A673 (cell line): ENCODE data around the gene COX11. TPM values are rescaled to one million over a fixed set of nuclear protein-coding genes. Genes with fewer than 3 reads are reported as not detected.

Source experiments
- Bru-seq: library from RNA; stranded (reverse); fragments of 400-500 nt; gene quantifications from one replicate; lab custom pipeline; 2021; lab: Mats Ljungman, UMichigan
- BruChase-seq, 2 experiments: library from RNA; stranded (reverse); fragments of 400-500 nt; gene quantifications; one replicate each; lab custom pipeline; 2021; lab: Mats Ljungman, UMichigan
- BruUV-seq: library from RNA; stranded (reverse); fragments of 400-500 nt; replicated peaks from 2 replicates; lab custom pipeline; 2021; lab: Mats Ljungman, UMichigan
- CTCF ChIA-PET: fragments of 300-600 bp; sonication (Branson Sonifier 250); formaldehyde crosslinking; loops from one replicate; lab custom pipeline; 2022; ENCODE audit warnings: antibody characterized with exemption; lab: Charles Lee
- POLR2A ChIA-PET: fragments of 300-600 bp; sonication (Branson Sonifier 250); formaldehyde crosslinking; loops from one replicate; lab custom pipeline; 2022; ENCODE audit warnings: antibody characterized with exemption; ENCODE audit not compliant: low non-redundant PET; lab: Charles Lee
- DNase-seq: peaks from one replicate; pipeline ENCODE4 v3.0.0-alpha.2; 2015; ENCODE audit warnings: low spot score
- H3K27ac ChIP-seq: fragments of 200-600 bp; sonication (generic); 2 replicates; pipeline ENCODE4 v1.5.1; 2016; ENCODE audit warnings: mixed run types, low read depth, mild to moderate bottlenecking, mixed read lengths, antibody characterized with exemption, low read length; ENCODE audit not compliant: poor library complexity, severe bottlenecking
- H3K27me3 ChIP-seq: fragments of 200-600 bp; sonication (generic); replicated peaks from 2 replicates; pipeline ENCODE4 v1.6.1; 2017; ENCODE audit warnings: mixed run types, low read depth, mild to moderate bottlenecking, mixed read lengths, antibody characterized with exemption, low read length; ENCODE audit not compliant: insufficient read depth, poor library complexity
- H3K36me3 ChIP-seq: fragments of 200-600 bp; sonication (generic); 2 replicates; pipeline ENCODE4 v1.6.1; 2016; ENCODE audit warnings: mixed run types, mild to moderate bottlenecking, mixed read lengths, antibody characterized with exemption, low read length; ENCODE audit not compliant: insufficient read depth, poor library complexity, severe bottlenecking
- H3K4me1 ChIP-seq: fragments of 200-600 bp; sonication (generic); 2 replicates; pipeline ENCODE4 v1.6.1; 2017; ENCODE audit warnings: mixed run types, mild to moderate bottlenecking, mixed read lengths, antibody characterized with exemption, low read length; ENCODE audit not compliant: insufficient read depth, poor library complexity, severe bottlenecking
- H3K4me3 ChIP-seq: fragments of 200-600 bp; sonication (generic); 2 replicates; pipeline ENCODE4 v1.5.1; 2016; ENCODE audit warnings: low read depth, mixed run types, mild to moderate bottlenecking, mixed read lengths, low read length; ENCODE audit not compliant: poor library complexity, severe bottlenecking
- H3K9me3 ChIP-seq: fragments of 200-600 bp; sonication (generic); 2 replicates; pipeline ENCODE4 v1.6.1; 2016; ENCODE audit warnings: mixed run types, low read depth, mild to moderate bottlenecking, mixed read lengths, antibody characterized with exemption, low read length; ENCODE audit not compliant: poor library complexity, severe bottlenecking
- EZH2 ChIP-seq: fragments of 200-600 bp; sonication (generic); IDR thresholded peaks from 2 replicates; pipeline ENCODE4 v1.6.1; 2017; ENCODE audit warnings: borderline replicate concordance, low read depth, mild to moderate bottlenecking, mixed read lengths, antibody characterized with exemption, low read length; ENCODE audit not compliant: poor library complexity, severe bottlenecking
- intact Hi-C: fragments of 100-400 bp; cut with micrococcal nuclease; formaldehyde crosslinking; loops from one replicate; pipeline ENCODE4 v1.10.0; 2022; ENCODE audit not compliant: unreplicated experiment
- long read RNA-seq: library from polyadenylated mRNA; stranded (forward); transcript quantifications from one replicate; pipeline ENCODE4 v2.0.0, GENCODE V29; 2022
- total RNA-seq: library from RNA; stranded (reverse); gene quantifications from 2 replicates; pipeline ENCODE4 v1.2.3, GENCODE V29; 2021
- TF ChIP-seq, protein P1 (sequence below): fragments of 300-800, 200-600 bp; sonication (generic); conservative IDR thresholded peaks from 2 replicates; pipeline ENCODE4 v1.5.1; 2017; ENCODE audit warnings: low read depth, mild to moderate bottlenecking, antibody characterized with exemption, low read length, moderate library complexity, mixed read lengths

COX11 gene, protein sequence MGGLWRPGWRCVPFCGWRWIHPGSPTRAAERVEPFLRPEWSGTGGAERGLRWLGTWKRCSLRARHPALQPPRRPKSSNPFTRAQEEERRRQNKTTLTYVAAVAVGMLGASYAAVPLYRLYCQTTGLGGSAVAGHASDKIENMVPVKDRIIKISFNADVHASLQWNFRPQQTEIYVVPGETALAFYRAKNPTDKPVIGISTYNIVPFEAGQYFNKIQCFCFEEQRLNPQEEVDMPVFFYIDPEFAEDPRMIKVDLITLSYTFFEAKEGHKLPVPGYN
- total RNA-seq: 109 and 118 TPM in 2 replicates
- percentile 88 among the genes with signal in this experiment for Bru-seq, nascent RNA
- percentile 93 among the genes with signal in this experiment for BruChase-seq, experiment 1, labeled RNA remaining after a 2-hour chase
- BruChase-seq, experiment 2, labeled RNA remaining after a 6-hour chase: percentile 96 among the genes with signal in this experiment
- long read RNA-seq, transcript COX11-202 (3 exons, 1,108 nt): minor isoform, 22 of 172 reads
- long read RNA-seq, transcript COX11-201 (4 exons, 2,497 nt): major isoform, 131 of 172 reads
- long read RNA-seq, partial matches to known transcripts: 1 of 172 reads
- long read RNA-seq, other reads (novel, unspliced or antisense): 17 of 172 reads

DNA sequence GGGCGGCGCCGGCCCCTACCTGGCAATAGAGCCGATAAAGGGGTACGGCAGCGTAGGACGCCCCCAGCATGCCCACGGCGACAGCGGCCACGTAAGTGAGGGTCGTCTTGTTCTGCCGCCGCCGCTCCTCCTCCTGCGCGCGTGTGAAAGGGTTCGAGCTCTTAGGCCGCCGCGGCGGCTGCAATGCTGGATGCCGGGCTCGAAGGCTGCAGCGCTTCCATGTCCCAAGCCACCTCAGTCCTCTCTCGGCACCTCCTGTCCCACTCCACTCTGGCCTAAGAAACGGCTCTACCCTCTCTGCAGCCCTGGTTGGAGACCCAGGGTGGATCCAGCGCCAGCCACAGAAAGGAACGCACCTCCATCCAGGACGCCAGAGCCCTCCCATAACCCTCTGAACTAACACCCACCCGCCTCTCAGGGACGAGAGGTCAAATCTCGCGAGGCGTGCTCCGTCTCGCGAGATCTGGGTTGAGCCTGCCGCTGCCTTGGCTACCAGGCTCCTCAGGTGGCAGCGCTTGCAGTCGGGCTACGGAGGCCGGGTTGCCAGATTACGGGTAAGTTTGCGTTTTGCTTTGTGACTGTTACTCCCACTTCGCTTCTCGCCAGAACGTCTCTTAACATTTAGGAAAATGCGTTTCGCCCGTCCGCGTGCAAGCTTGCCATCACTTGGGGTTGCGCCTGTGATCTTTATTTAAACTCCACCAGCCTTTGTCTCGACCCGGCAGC, at the start of gene COX11, which contains the start of gene STXBP4:
COX11 (minus strand) TSS at position 393 of the 726 bp plus-strand sequence; CDS start at position 385, 8 bp downstream.
STXBP4 (plus strand) TSS at position 504 of the 726 bp plus-strand sequence. CDS start 17,455 bp downstream, outside the sequence.
- BruUV-seq: no TSS peak
- Histone ChIP-seq H3K4me3 (peak within 1 kb of the TSS; percentile 87), H3K36me3 (peaks cover 22% of the 10 kb centered on the region), H3K27ac (peak within 1 kb of the TSS; percentile 91), H3K9me3 (no peaks in the 10 kb centered on the region), H3K27me3 (no peaks in the 10 kb centered on the region), H3K4me1 (peaks cover 17% of the 10 kb centered on the region)
- TF ChIP-seq EZH2: no peak
- TF ChIP-seq, protein P1, sequence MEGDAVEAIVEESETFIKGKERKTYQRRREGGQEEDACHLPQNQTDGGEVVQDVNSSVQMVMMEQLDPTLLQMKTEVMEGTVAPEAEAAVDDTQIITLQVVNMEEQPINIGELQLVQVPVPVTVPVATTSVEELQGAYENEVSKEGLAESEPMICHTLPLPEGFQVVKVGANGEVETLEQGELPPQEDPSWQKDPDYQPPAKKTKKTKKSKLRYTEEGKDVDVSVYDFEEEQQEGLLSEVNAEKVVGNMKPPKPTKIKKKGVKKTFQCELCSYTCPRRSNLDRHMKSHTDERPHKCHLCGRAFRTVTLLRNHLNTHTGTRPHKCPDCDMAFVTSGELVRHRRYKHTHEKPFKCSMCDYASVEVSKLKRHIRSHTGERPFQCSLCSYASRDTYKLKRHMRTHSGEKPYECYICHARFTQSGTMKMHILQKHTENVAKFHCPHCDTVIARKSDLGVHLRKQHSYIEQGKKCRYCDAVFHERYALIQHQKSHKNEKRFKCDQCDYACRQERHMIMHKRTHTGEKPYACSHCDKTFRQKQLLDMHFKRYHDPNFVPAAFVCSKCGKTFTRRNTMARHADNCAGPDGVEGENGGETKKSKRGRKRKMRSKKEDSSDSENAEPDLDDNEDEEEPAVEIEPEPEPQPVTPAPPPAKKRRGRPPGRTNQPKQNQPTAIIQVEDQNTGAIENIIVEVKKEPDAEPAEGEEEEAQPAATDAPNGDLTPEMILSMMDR: peak; percentile 50
- CTCF ChIA-PET: no interaction called here
- POLR2A ChIA-PET: no interaction called here
- DNase-seq: peak; percentile 99
- intact Hi-C loops: no loop called here

DNA sequence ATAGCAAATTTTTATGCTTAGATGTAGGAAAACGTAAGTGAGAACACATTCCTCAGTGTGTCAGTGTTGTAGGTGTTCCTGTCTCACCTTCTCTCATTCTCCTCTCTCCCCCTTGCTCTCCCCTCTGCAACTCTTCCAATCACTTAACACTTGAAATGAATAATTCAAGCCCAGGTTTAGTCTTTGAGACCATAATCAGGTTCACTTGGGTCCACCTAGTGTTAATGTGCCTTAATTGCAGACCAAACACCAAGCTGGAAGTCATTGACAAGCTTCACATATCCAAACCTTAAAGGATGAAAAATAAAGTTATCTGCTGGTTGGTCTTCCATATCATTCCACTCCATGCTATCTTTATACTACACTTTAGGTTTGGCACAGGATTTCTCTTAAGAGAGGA, 37.1 kb upstream of the COX11 start:
- peak; percentile 51 for DNase-seq
- intact Hi-C loops: no loop called here
- H3K4me1 ChIP-seq: no peaks in the 10 kb centered on the region
- CTCF ChIA-PET: interaction anchor here (0.6 kb wide), 1 partner anchor 509 kb away, joined by 4 read pairs; no protein-coding TSS in a partner anchor
- no peaks in the 10 kb centered on the region for H3K27me3 ChIP-seq
- TF ChIP-seq EZH2: no peak
- TF ChIP-seq, protein P1: peak; percentile 56
- POLR2A ChIA-PET: interaction anchor here (0.5 kb wide), 1 partner anchor 203 kb away, joined by 8 read pairs; no protein-coding TSS in a partner anchor
- H3K4me3 ChIP-seq: no peak overlapping the region
- no peak overlapping the region for H3K27ac ChIP-seq
- no peaks in the 10 kb centered on the region for H3K9me3 ChIP-seq
- BruUV-seq: no TSS peak
- no peaks in the 10 kb centered on the region for H3K36me3 ChIP-seq

DNA sequence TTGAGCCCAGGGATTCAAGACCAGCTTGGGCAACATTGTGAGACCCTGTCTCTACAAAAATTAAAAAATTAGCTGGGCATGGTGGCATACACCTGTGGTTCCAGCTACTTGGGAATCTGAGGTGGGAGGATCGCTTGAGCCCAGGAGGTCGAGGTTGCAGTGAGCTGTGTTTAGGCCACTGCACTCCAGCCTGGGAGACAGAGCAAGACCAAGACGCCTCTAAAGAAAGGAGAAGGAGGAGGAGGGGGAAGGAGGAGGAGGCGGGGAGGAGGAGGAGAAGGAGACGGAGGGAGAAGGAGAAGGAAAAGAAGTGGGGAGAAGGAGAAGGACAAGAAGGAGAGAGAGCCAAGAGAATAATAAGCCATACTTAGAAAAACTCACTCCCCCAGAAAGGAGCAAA, 36.0 kb upstream of the COX11 start:
- H3K9me3 ChIP-seq: no peaks in the 10 kb centered on the region
- DNase-seq: no peak
- peaks cover 4% of the 10 kb centered on the region for H3K36me3 ChIP-seq
- H3K27ac ChIP-seq: no peak overlapping the region
- H3K4me3 ChIP-seq: no peak overlapping the region
- no peaks in the 10 kb centered on the region for H3K4me1 ChIP-seq
- TF ChIP-seq, protein P1: no peak
- no peak for TF ChIP-seq EZH2
- intact Hi-C loops: no loop called here
- BruUV-seq: no TSS peak
- H3K27me3 ChIP-seq: no peaks in the 10 kb centered on the region
- ChIA-PET POLR2A (no interaction called here), CTCF (no interaction called here)
